GM12872 (cell line): Measurements from ENCODE around the gene KLF8.

ENCODE experiments used
- CTCF ChIP-seq: IDR thresholded peaks from 3 replicates; pipeline ENCODE4 v1.5.1; 2011; ENCODE audit warnings: low read depth, mild to moderate bottlenecking, low read length, moderate library complexity; ENCODE audit not compliant: insufficient read depth

Gene KLF8

GRCh38 chrX:56228914-56229313 lies 3.2 kb upstream of the KLF8 start:
- TF ChIP-seq CTCF, result no peak

- no peak for TF ChIP-seq CTCF
These were observed 542 bp upstream of the KLF8 start for GRCh38 chrX:56231537-56232090.

GRCh38 chrX:56233100-56233499 lies 944 bp downstream of the KLF8 start:
- TF ChIP-seq CTCF, result no peak

- 0 out of 3 replicates have a peak, but pooled peaks have one; percentile 6 for TF ChIP-seq CTCF
These were observed 1.5 kb downstream of the KLF8 start for GRCh38 chrX:56233682-56234081.

- peak; percentile 66 for TF ChIP-seq CTCF
These were observed 16.3 kb downstream of the KLF8 start for GRCh38 chrX:56248492-56248891.

GRCh38 chrX:56253832-56254703 lies 21.9 kb downstream of the KLF8 start:
- TF ChIP-seq CTCF, result no peak

GRCh38 chrX:56268888-56269287 lies 36.7 kb downstream of the KLF8 start:
- TF ChIP-seq CTCF, result no peak
